ENCODE results near the gene GPA33. TPM values are rescaled to one million over a fixed set of nuclear protein-coding genes. Genes with fewer than 3 reads are reported as not detected.

GPA33 gene
- total RNA-seq, 1 experiment from 2014 or later = 0.19 TPM

GRCh38 chr1:167118188-167118587 lies 28.0 kb upstream of the GPA33 start:
- no peak for DNase-seq (ENCODE audit: low read depth)

DNA sequence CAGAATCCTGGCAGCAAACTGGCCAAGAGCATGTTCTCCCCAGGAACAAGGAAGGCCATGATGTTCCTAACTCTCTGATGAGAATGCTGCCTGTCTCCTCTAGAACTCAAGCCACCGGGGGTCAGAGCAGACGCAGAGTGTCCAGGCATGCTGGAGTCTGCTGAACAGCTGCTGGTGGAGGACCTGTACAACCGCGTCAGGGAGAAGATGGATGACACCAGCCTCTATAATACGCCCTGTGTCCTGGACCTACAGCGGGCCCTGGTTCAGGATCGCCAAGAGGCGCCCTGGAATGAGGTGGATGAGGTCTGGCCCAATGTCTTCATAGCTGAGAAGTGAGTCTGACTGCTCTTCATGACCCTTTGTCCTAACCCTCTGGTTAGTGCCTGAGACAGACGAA lies 27.0 kb upstream of the GPA33 start:
- no peak for DNase-seq (ENCODE audit: low read depth)

- no peak for DNase-seq (ENCODE audit: low read depth)
These were observed 26.0 kb upstream of the GPA33 start for GRCh38 chr1:167116174-167116573.

- no peak for DNase-seq (ENCODE audit: low read depth)
These were observed 25.5 kb upstream of the GPA33 start for GRCh38 chr1:167115655-167116054.

GRCh38 chr1:167114725-167115124 lies 24.5 kb upstream of the GPA33 start:
- no peak for DNase-seq (ENCODE audit: low read depth)

- DNase-seq (ENCODE audit: low read depth) = no peak
These were observed 21.9 kb upstream of the GPA33 start for GRCh38 chr1:167111868-167112709.

GRCh38 chr1:167110586-167110985 lies 20.4 kb upstream of the GPA33 start:
- DNase-seq (ENCODE audit: low read depth) = peak; percentile 66

- DNase-seq (ENCODE audit: low read depth) = peak; percentile 41
These were observed 18.9 kb upstream of the GPA33 start for GRCh38 chr1:167109125-167109524.

- peak; percentile 22 for DNase-seq (ENCODE audit: low read depth)
These were observed 17.3 kb upstream of the GPA33 start for GRCh38 chr1:167107456-167107855.

GRCh38 chr1:167106119-167106461 lies 15.9 kb upstream of the GPA33 start:
- no peak for DNase-seq (ENCODE audit: low read depth)

DNA sequence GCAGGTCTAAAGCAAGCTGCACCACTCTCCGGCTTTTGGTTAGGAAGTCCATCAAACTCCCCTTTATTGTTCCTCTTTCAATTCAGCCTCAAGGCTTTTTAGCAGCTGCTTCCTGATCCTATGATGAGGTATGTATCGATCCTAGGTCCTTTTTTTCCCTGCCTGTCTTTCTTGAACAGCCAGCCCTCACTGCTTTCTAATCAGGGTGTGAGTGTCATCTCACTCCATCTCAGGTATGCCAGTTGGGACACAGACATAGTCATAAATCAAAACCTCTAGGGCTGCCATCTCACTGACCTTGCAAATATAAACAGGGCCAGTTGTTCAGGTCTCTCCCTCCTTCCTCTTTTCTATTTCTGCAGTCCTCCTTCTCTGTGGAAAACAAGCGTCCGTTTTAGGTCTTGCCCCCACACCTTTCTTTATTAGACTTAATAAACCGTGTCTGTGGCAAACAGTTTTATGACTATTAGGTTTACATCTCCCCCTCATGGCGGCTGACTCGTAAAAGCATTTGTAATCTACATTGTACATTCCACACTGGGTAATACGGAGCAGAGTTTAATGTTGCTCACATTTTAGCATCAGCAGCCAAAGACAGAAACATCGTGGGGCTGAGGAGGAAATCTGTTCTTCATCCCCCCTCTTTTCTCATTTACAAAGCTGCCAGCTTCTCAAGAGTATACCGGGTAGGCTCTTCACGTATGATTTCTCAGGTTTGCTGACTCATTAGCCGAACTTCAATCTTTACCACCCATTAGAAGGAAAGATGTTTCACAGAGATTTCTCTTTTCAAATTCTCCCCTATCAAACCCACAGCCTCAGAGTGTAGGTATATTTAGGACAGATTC lies 15.3 kb upstream of the GPA33 start:
- DNase-seq (ENCODE audit: low read depth) = no peak

DNA sequence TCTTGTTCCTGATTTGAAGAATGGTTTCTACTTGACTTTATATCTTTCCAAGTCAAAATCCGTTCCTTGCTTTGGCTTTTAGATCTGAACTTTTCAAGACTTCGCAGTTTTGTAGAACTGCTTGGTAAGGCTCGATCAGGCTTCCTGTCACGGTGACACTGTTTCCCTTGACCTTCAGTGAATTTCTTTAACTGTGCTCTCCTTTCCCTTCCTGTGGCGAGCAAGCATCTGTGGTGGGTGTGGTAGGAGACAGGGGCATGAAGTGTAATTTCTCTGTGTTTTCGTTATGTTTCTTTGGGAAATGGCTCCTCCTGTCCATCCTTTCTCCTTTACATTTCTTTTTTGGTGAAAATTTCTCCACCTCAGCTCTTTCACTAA lies 14.1 kb upstream of the GPA33 start:
- DNase-seq (ENCODE audit: low read depth) = no peak

DNA sequence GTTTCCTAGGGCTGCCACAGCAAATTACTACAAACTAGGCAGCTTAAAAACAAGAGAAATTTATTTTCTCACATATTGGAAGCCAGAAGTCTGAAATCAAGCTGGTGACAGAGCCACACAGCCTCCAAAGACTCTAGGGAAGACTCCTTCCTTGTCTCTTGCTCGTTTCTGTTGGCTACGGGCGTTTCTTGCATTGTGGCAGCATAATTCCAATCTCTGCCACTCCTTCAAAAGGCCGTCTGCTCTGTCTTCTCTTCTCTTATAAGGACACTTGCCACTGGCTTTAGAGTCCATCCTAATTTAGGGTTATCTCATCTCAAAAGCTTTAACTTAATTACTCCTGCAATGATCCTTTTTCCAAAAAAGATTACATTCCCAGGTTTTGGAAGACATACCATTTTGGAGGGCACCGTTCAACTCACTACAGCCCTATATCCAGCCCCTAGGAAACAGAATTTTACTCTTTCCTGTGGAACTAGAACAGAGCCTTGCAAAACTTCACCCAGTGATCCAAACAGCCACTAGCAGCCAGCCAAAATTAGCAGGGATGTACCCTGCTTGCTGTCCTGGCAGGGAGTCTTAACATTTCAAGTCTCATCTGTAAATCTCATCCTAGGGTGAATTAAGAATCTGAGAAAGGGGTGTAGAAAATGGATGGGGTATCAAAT lies 12.9 kb upstream of the GPA33 start:
- DNase-seq (ENCODE audit: low read depth) = no peak

DNA sequence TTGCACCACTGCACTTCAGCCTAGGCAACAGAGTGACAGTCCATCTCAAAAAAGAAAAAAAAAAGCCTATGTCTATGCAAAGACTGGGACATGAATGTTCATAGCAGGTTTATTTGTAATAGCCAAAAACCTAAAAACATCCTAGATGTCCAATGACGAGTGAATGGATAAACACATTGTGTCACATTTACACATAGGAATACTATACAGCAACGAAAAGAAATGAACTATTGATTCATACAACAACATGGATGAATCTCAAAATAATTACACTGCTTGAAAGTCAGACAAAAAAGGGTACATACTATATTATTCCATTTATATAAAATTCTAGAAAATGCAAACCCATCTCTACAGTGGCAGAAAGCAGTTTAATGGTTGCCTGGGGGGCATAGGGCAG lies 11.6 kb upstream of the GPA33 start:
- DNase-seq (ENCODE audit: low read depth) = no peak

DNA sequence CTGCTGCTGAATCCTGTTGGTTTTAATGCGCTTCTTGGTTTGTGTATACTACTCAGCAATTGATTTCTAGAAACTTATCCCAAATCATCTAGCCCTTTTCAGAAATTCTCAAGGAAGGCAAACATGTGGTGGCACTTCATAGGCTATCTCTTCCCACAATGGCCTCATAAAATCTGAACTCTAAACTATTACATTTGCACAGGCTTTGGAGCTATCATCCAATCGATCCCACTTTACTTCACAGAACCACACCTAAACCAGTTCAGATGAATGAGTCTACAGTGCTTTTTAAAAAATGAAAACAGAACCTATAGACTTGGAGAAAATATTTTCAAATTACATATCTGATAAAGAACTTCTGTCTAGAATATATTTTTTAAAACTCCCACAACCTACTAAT lies 10.6 kb upstream of the GPA33 start:
- no peak for DNase-seq (ENCODE audit: low read depth)

DNA sequence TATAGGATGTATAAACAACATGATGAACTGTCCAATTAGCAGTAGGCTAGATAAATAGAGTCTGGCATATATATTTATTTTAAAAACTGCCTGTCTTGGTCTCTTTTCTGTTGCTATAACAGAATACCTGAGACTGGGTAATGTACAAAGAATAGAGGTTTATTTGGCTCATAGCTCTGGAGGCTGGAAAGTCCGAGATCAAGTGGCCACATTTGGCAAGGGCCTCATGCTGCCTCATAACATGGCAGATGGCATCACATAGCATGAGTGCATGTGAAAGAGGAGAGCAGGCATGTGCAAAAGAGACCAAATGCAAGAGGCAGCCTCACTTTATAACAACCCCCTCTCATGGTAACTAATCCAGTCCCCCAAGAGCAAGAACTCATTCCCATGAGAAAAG lies 9.7 kb upstream of the GPA33 start:
- DNase-seq (ENCODE audit: low read depth) = no peak

DNA sequence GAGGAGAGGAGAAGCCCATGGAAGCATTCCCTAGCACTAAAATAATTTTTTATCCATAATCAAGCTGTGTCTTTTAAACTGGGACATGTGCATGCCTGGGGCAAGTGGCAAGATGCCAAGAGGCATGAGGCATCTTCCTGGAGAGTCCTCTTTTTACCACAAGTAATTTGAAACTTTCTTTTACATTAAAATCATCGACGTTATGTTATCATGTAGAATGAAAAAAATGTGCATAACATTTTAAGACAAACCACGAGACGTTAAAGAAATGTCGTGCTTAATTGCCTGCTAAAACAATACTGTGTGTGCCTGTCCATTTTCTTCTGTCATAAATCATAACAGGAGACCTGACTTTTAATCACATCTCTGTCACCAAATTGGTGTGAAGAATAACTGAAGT lies 5.2 kb upstream of the GPA33 start:
- DNase-seq (ENCODE audit: low read depth) = peak; percentile 69

- DNase-seq (ENCODE audit: low read depth) = no peak
These were observed 4.5 kb upstream of the GPA33 start for GRCh38 chr1:167094690-167095089.

DNA sequence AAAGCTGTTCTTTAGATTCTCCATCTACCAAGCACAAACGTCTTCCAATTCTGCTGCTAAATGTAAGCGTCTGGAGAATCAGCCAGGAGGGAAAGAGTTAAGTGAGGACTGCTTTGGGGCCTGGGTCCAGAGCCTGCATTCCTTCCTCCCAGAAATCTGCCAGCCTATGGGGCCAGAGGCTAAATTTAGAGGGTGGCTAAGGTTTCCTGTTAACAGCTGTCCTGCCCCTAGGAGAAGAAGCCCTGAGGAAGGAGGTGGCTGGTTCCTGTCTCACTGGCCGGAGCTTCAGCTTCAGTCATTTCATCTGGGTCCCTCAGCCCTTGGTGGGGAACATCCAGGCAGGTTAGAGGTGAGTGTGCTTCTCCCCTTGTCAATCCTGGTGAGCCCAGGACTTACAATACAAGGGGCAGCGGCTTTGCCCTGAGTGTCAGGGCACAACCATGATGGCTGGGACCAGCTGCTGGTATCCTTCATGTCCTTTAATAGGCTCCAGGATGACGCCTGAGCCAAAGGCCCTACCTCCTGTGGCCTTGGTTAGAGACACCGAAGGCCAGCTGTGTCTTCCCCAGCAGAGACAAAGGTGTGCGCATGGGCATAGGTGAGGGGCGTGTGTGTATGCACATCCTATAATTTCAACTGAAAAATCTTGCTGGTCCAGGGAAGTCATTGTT lies 3.8 kb upstream of the GPA33 start, which contains the start of gene STYXL2:
TSS of gene STYXL2 (plus strand) at position 230 of the 671 bp plus-strand sequence. CDS start 775 bp downstream, outside the sequence.
- DNase-seq (ENCODE audit: low read depth) = no peak

- DNase-seq (ENCODE audit: low read depth) = no peak
These were observed 2.5 kb upstream of the GPA33 start for GRCh38 chr1:167092653-167093052.

DNA sequence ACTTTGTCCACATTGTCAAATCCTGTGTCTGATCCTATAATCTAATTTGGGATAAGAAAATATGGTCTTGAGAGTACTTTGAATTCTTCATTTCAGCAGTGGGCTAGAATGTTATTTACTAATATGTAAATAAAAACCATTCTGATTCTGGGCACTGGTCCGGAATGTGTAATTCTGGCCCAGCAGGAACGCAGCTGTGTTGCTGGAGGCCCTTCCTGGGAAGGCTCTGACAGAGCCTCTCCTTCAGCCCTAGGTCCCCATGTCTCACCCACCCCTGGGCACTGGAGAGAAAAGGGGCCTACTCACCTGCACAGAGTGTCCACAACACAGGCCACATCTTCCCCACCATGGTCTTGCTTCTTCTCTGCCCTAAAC lies 251 bp downstream of the GPA33 start:
- no peak for DNase-seq (ENCODE audit: low read depth)
